Inflammatory macrophage treated with lipopolysaccharide for 1 hour (primary cell): Measurements from ENCODE around the gene TSHZ1.

Experiments
- DNase-seq, 2 donors: peaks; one replicate each; pipeline ENCODE4 v3.0.0-alpha.2; 2020 to 2022

The TSHZ1 gene

DNA sequence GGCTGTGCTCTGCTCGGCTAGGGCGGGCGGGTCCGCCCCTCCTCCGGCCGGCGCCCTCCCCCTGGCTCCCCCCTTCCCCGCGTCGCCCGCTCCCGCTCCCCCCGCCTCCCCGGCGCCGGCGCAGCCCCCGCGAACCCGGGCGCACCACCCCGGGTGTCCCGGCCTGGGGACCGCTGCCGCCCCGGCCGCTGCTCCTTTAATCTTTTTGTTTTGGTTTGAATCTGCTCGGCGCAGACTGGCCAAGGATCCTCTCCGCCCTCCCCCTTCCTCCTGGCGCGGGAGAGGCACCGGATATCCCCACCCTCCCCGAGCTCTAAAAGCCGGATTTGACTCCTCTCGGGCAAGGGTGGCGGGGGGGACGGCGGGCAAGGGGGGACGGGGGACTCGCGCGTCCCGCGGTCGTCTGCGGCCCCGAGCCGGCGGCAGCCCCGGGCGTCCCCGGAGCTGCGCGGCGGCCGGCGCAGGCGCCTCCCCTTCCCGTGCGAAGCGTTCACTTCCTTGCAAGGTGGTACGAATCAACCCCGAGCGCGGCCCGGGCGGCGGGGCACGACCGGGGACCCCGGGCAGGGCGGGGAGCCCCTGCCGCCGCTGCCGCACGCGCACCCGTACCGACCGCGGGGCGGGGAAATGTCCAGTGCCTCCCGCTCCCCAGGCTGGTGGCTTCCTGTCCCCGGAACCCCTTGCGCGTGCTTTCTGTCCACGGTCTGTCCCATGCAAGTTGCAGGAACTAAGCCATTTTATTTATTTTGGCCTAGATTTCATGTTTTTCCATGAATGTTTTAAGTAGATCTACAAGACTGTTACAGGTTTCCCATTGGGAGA lies 1.3 kb upstream of the TSHZ1 start, which contains the start of gene PTGR3:
TSS of gene PTGR3 (minus strand) at position 11 of the 822 bp plus-strand sequence. CDS start 81 bp downstream, outside the sequence.
- peak; percentile 54 to 61 for DNase-seq

DNA sequence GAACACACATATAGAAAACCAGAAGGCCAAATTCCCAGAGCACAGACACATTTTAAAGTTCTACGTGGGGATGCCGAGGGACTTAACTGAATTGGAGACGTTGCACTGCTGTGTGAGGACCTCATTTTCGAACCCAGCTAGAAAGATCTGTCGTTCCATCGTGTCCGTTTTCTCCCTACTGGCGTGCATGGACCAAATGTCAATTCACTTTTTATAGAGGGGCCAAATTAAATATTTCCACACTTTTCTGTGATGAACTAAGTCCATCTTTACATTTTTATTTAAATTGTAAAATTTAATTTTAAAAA lies 692 bp upstream of the TSHZ1 start:
- no peak for DNase-seq

DNA sequence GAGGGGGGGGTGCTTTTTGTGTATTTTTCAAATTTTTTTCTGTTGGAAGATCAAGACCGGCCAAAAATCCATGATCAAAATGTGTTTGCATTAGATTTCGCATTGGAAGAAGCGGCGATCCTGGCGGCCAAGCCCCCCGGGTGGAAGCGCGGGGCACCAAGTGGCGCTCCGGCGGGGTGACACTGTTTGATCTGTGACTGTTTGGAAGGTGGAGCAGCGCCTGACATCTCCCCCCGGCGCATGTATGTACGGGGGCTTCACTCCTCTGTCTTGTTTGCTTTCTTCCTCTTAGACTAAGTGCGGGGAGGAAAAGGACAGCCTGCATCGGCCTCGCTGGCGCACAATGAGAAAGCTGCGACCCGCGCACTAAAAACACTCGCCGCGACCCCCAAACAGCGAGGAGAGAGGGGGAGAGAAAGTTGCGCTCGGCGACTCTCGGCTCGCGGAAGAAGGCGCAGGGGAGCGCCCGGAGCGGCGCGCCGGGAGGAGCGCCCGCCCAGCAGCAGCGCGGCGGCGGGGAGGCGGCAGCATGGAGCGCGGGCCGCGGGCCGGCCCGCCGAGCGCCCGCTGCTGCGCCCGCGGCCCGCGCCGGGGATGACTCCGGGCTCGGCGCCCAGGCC lies 515 bp downstream of the TSHZ1 start:
- peak in 1 of 2 donors; percentile 13 for DNase-seq

DNA sequence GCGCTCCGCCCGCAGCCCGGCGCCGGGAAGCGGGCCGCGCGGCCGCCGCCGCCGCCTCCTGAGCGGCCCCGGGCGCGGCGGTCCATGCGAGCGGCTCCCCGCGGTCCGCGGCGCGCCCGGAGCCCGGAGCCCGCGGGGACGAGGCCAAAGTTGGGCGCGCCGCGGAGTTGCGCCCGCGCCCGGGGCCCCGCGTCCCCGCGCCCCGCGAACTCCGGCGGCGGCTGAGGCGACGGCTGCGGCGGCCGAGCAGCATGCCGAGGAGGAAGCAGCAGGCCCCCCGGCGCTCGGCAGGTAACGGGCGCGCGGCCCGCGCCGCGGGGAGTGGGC lies 992 bp downstream of the TSHZ1 start:
- DNase-seq: no peak

DNA sequence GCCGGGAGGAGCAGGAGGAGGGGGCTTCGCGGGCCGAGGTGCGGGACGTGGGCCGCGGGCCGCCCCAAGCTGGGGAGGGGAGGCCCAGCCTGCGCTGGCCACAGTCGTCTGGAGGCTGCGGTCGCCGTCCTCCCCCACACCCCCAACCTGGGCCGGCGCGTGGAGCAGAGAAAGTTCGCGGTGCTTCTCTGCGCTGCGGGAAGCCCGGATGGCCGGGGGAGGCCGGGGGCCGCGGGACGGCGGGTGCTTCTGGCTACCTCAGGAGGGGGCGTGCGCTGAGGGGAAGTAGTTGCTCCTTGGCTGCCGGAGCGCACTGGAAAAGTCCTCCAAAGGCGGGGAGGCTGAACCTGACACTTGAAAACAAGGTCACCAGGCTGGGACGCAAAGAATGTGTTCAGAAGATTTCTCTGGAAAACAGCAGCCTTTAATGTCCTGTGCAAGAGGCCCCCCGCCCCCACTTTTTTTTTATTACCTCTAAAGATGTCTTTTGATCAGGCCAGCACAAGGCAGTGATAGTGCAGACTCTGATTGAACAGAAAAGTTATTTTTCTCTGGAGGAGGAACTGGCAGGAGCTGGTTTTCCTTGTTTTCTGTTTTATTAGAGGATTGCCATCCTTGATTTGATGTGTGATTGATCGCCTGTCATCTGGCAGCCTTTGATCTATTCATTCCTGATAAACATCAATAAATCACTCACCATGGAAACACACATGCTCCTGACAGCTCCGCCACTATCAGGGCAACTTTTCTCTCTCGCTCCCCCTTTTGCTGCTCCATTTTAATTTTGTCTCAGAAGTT lies 1.6 kb downstream of the TSHZ1 start:
- DNase-seq: peak; percentile 22 to 34

DNA sequence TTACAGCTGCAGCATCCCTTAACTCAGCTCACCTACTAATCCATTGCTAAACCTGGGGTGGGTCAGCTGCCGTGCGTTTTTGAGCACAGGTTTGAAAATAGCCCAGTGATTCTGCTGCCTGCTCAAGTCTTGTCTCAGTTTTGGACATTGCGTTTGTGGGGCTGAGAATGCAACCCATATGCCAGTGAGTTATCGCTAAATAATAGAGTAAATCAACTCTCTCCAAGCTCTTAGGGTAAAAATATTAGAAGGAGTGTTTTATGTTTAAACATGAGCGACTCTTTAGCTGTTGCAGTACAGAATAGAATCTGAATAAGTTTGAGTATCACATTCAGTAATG lies 2.1 kb downstream of the TSHZ1 start:
- no peak for DNase-seq

DNA sequence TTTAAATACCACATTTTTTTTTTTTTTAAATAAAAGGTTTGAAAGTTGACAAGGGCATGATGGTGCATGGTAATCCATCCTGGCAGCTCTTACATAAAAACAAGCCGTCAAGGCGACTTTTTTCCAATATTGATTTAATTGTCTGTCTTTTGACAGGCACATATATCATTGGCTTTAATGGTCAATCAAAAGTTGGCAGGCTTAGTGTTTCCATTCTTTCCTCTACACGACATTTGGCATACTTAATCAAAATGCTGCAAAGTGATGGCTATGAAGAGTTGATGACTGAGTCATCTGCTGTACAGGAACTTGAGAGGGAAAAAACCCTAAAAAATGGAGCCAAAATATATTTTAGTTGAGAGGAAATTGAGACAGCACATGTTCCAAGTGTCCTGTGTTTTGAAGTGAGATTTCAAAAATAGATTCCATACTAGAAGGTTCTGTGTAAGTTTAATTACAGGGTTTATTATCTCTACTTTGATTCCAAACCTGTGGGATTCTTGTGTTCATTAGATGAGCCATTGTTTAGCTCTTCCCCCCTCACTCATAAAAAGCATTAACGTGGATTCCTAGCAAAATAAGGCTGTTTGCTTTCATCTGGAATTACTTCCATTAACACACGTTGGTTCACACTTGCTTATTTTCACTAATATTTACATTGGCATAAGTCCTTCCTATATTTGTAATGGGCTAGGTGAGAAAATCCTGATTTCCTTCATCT lies 3.2 kb downstream of the TSHZ1 start:
- no peak for DNase-seq

DNA sequence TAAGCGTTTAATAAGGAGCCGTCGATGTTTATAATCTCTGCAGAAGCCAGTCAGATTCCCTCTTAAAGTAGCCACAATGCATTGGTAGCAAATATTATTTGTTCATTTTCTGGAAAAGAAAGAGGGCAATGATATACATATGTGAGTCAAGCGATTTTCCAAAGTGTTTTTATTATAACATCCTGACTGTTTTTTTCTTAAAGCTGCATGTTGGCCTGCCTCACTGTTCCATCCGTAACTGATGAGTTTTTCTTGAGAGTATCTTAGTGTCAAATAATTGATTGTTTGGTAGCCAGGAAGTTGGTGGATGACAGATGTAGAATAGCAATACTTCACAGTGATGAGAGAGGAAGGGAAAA lies 3.7 kb downstream of the TSHZ1 start:
- DNase-seq: no peak

DNA sequence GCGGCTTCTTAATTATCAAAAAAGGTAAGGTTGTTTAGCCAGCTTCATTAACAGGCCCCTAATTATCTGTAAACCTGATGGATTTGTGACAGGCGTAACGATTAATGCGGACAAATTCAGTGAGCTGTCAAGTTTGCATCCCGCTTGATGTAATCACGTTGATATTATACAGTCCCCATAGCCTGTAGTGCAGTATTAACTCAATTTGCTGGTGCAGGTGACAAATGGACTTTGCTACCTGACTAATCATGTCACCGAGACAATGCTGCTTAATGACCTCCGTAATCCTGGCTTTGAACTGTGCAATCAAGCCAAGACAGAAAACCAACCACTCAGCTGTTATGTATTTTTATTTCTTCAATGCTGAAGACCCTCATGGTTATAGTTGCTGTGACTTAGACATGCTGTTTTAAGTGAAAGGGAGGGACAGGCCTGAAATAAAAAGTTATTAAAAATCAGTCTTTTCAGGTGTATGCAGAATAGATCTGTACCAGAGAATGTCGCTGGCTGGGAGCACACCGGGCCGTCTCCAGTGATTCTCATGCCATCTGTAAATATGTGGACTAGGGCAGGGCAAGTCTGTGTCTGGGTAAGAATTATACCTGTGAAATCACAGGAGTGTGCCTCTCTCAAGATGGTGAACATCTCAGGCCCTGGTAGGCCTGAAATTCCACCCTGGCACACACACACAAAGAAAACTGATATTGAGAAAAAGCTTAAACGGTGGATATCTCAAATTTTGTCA lies 4.3 kb downstream of the TSHZ1 start:
- no peak for DNase-seq

DNA sequence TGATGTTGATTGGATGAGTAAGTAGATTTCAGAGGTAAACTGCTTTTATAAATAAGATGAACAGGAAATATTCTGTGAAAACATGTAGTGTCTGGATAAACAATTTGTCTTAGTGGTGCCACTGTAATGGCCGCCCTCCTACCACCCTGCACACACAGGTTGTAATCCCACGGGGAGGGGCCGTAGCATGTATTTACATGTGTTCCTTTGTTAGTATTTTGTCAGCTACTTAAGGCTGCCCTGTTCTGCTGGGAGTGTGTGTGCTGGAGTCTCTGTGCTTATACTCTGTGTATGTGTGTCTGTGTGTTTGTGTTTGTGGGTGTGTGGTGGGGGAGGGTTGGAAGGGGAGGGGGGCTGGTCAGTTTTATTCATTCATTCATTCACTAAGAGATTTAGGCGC lies 5.1 kb downstream of the TSHZ1 start:
- no peak for DNase-seq

DNA sequence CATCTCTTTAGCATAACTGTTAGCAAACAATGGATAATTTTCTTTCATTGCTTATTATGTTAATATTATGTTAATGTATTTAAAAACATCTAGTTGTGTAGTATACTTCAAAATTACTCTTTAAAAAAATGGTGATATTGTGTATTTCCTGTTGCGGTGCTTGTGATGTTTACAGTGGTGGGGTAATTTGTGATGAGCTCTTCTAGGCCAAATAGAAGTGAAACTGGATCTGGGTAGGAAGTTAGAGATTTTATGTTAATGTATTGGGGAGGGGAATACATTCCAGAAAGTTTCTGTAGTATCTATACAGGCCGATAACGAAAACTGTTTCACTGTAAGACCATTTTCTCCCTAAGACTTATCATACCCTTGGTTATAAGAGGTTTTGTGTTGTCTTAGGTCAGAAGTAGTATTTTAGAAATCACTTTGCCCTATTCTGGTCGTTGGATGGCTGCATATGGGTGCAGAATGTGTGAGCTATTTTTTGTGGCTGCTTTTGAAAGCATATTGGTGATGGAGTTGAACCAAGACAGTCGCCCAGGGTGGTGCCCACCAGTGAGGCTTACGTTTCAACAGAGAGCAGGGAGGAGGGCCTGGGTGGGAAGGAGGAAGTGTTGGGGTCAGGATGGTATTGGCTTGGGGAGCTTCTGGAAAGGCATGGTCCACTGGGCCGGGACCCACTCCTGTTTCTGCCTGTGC lies 5.8 kb downstream of the TSHZ1 start:
- peak; percentile 28 to 35 for DNase-seq

DNA sequence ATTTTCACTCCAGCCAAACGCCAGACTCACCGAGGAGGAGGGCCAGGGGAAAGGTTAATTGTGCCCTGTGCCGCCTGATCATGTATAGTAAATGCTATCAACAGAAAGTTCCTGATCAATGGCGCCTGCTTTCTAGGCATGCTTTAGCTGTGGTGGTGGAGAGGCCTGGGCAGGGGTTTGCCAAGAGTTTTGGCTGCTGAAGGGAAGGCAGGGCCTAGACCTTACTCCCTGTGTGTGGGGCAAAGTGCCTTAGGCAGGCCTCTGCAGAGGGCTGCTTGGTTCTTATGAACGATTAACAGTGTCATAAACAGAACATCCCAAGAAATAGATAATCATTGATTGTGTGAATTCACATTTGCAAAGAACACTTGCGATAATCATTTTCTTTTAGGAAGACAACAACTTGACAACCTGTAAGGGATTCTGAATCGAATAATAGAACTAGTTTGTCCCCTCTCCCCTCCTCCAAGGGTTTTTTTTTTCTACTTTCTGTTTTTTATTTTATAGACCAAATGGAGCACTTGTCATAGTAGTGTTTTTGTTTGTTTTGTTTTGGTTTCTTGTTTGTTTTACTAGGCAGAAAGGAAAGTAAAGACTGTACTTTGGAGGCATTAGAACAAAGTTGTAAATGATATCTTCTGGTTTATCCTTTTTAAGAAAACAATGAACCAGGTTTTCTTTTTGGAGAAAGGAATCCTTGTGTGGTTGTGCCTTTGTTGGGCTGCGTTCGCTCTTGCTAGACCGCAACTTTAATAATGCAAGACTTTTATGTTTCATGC lies 6.5 kb downstream of the TSHZ1 start:
- DNase-seq: no peak

DNA sequence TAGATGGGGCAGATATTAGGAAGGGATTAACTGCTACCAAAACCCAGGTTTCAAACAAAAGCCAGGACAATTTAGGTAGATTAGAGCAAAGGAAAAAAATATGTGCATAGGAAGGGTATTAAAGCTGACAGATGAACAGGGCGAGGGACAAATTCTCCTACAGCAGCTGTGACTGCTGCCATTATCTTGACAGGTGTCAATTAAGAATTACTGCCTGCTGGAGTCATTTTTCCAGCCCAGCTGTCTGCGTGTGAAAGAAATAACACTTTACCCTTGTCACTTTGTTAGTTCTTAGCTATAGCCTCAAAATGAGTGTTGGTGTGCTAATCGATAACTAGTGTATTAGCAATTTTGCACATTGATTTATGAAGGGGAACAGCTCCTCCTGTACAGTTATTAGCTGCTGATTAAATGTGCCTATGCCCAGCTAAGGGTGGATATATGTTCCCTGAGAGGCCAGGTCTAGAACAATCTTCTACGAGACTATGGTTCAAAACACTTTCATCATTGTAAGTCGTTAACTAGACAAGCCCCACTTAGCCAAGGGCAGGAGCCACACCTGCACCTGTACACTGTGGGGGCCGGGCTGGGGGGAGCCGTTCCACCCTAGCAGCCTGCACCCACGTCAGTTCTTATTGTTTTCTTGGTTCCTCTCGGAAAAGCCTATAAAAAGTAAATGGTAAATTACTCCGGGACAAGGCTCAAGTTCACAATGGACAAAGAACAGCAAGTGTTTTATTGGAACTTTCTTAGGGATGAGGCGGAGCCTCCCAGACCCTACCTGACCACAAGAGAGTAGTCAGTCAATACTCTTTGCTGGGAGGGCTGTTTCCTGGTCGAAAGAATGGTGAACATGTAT lies 7.7 kb downstream of the TSHZ1 start:
- DNase-seq: no peak

DNA sequence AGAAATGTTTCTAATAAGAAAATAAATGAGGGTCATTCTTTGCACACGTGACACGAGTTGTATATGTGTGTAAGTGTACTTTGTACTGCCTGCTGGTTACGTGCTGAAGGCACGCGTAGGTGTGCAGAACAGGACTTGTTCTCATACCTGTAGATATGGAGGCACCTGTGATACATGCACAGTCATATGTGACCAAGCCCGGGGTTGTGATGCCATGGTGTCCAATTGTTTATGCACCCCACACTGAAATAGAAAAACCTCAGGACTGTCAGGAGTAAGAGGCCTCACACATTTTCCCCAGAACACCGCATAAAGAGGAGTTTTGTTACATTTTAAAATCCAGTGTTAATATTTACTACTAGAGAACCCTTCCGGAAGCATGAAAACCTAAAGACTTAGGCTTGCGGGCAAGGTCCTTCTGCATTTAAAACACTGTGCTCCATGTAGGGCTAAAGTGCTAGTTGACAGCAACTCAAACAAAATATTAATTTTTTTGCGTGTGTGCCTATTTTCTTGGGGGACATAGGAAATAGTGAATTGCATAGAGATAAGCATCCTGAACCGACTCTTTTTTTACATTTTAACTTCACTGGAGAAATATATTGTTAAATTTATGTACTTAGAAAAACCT lies 9.3 kb downstream of the TSHZ1 start:
- no peak for DNase-seq

DNA sequence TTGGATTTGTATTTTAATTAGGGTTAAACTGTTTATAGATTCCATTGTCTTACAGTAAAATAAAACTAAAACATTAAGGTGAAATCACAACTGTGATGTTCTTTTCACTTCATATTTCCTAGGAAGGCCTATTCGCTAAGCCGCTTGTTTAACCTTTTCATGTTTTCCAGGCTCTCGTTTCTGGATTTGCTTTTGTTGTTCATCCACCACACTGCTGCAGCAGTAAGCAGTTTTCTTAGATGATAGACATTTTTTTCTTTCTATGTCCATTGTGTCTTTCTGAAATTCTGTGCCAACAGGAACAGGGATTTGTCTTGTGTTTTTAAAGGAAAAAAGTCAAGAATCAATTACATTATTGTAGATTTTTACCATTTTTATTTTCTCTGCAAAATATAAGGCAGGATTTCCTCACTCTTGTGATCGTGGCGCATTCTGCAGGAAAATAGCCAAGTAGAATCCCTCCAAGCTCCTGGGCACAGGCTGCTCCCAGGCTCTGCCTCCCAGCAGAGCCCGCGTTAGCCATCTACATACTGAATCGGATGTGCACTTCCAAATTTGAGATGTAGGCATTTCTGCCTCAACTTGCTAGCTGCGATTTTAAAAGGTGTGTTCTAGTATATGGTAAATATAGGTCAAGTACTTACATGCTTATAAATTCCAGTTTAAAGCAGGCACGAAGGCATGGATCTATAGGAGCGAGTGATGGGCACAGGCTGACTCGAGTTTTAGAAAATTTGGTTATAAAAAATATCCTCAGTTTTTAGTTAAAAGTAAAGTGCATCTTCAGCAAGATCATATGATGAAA lies 10.2 kb downstream of the TSHZ1 start:
- no peak for DNase-seq

DNA sequence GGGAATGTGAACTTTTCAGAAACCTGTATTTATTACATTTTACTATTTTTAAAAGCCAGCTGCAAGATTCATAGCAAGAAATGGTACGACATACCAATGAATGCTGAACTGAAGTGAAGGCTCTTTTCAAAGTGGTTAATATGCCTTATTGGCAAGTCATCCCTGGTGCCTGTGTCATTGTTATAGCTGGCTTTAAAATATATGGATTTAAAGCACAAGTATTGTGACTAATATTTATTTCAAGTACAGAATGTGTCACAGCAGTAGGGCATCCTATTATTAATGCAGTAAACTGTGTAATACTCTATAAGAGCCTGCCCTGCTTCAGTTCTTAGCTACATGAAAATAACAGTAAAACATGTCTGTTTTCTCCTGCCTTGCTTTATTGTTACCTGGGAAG lies 10.8 kb downstream of the TSHZ1 start:
- DNase-seq: no peak

DNA sequence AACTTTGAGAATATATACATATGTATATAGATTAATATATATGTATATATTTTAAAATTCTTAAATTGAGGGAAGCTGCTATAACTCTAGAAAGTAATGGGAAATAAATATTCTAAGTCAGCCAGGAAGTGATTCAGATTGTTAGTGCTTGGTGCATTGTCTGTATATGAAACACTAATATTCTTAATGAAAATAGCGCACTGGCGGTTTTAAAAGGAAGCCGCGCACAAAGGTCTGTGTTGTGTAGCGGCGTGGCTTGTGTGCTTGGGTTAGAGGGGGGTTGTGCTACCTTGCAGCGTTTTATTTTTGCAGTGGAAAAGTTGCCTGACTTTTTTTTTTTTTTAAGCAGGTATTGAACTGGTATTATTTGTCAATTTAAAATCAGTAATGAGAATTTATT lies 11.3 kb downstream of the TSHZ1 start:
- no peak for DNase-seq

DNA sequence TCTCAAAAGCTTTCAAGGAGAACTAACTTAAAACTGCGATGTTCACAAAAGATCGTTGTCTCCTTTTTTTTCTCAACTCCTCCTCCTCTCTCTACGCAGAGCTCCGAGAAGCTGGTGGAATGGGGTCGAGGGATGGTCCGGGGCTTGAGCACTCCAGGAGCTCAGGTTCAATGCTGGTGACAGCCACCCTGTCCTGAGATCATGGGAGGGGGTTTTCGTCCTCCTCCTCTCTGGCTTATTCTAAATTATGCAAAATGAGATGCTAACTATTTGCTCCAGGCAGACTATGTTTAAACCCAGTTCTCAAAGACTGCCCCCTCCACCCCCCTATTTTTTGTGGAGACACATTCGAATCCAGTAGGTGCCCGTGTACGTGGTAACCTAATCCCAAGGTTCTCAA lies 11.8 kb downstream of the TSHZ1 start:
- no peak for DNase-seq
